Daoy (cell line): ENCODE results near the gene GSTM2. TPM values are rescaled to one million over a fixed set of nuclear protein-coding genes. Genes with fewer than 3 reads are reported as not detected.
"Not testable (repeated sequence)": the region's sequence is repeated elsewhere in the genome, so short reads cannot be mapped to it uniquely, and the experiment has no call there.

Source experiments
- DNase-seq: peaks from one replicate; pipeline ENCODE4 v3.0.0-alpha.2; 2015; ENCODE audit warnings: low read depth
- total RNA-seq: library from RNA; depleted of rRNA; stranded (reverse); fragments of >200 nt; shearing (Covaris generic); gene quantifications from 2 replicates; pipeline ENCODE4 v1.2.3, GENCODE V29; 2014

GSTM2 gene
- total RNA-seq, 1 experiment from 2014 or later, result 1.0 TPM

DNA sequence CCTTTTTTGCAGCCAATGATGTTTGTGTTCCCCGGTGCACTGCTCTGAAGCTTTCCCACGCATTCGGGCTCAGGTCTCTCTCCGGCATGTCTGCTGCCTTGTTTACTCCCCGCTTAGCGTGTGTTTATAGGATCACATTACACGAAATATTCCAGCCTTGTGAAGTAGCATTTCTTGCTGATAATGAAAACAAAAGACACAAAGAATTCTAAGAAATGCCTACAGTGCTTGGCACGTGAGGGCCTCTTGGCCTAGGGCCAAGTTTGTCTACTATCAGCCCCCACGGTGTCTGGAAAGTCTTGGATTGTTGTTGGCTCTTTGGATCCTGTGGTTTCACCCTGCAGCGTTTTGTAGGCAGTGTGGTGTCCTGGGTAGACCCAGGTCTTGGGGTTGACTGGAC is 23.2 kb upstream of the GSTM2 start:
- no peak for DNase-seq

DNA sequence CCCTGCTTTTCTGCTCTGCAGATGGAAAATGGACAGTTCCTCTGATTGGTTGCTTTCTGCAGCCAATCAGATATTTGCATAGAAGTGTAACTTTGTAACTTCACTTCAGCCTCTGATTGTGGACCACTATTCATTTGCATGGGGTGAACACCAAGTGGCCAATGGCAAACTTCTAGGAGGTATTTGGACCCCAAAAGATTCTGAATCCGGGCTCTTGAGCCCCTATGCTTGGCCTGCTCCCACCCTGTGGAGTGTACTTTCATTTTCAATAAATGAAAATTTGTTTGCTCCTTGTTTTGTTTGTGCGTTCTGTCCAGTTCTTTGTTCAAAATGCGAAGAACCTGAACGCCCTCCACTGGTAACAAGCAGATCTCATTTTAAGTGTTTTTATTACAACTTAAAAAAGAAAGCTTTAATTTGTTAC is 18.4 kb upstream of the GSTM2 start:
- no peak for DNase-seq

DNA sequence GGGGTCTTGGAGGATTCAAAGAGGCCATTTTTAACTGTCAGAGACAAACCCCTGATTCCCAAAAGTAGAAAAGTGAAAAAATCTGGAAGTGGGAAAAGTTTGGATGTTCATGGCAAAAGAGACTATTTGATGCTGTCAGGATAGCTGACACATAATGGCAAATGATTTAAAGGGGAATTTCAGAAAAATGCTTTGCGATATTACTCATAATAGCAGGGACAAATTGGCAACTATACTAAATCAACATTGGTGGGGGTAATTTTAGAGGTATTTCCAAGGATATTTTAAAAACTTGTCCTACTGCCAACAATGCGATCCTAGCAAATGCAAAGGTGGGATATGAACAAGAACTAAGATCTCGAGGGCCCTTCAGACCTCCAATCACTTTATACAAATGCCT is 17.2 kb upstream of the GSTM2 start:
- DNase-seq, result no peak

DNA sequence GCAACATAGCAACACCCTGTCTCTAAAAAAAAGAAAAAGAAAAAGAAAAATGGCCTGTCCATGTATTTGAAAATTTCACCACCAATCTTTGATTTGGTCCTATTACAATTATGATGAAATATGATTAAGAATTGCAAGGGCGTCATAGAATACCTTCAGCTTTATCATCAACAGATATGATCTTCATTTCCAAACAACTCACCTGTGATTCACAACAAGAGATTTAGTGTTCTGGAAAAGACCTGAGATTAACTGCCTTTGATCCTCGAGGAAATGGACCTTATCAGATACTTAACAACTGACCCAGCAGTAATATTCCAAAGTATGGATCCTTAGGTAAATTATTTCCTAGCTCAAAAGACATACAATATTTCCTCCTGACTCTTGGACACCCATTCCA is 15.5 kb upstream of the GSTM2 start:
- no peak for DNase-seq

DNA sequence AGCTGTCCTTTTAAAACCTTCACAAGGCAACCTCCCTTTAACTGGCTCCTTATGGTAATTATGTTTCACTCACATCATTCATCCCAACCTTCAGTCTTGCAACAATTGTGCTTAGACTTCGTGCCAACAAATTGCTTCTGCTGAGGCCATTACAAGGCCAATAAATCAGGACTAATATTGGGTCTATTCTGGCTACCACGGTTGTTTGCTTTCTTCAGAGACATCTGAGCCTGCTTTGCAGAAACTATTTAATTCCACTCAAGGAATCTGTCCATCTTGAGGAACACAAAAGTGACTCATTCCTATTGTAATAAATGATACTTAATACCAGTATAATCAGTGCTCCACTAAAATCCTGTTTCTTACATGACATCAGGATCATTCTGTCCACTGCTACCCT is 14.6 kb upstream of the GSTM2 start:
- DNase-seq, result no peak

DNA sequence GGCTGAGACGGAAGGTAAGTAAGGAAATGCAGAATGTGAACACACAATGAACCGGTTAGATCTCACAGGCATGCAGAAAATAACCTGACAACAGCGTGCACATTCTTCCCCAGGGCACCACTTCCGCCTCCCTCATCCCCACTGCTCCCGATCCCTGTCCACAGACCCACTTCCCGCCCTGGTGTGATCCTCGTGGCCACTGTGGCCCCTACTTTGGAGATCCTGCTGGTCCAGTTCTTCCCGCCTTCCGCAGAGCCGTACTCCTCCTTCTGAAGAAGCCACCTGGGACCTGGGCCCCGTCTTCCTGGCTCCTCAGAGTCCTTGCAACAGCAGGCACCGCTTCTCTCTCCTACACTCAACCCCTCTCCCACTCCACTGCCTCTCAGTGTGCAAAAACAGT is 13.3 kb upstream of the GSTM2 start:
- no peak for DNase-seq

DNA sequence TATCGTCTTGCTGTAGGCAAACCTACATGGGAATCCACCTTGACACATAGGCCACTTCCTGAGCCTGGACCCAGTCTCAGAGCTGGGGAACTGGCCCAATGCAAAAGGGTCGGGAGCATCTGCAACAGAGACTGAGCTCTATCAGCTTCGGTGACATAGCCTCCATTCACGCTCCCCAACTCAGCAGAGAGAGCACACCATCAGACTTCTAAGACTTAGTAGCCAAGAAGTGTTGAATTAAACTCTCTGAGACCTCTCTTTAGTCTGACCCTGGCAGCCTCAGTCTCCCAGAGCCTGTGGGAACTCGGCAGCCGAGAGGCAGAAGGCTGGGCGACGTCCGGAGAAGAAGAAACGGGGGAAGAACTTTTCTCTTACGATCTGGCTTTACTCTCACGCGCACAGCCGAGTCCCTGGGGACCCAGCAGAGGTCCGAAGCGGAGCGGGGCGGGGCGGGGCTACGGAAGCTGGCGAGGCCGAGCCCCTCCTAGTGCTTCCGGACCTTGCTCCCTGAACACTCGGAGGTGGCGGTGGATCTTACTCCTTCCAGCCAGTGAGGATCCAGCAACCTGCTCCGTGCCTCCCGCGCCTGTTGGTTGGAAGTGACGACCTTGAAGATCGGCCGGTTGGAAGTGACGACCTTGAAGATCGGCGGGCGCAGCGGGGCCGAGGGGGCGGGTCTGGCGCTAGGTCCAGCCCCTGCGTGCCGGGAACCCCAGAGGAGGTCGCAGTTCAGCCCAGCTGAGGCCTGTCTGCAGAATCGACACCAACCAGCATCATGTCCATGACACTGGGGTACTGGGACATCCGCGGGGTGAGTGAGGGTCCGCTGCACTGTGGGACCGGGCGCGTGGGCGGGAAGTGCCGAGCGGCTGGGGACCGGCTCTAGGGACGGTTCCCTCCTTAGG is 12.0 kb upstream of the GSTM2 start, which contains the start of gene GSTM4:
Gene GSTM4 (plus strand): TSS at position 485 of the 905 bp plus-strand sequence. CDS start 291 bp downstream, at position 776.
- DNase-seq, result peak; percentile 96

DNA sequence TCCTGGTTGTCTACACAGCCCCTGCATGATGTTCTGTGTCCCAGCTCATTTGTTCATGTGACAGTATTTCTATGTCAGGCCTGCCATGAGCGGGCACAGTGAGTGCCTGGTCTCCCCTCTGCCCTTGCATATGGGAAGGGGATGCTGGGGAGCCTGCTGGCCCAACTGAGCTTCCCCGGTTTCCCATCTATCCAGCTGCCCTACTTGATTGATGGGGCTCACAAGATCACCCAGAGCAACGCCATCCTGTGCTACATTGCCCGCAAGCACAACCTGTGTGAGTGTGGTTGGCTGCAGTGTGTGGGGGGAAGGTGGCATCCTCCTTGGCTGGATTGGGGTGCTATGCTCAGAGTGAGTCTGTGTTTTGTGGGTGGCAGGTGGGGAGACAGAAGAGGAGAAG is 10.5 kb upstream of the GSTM2 start:
- no peak for DNase-seq

DNA sequence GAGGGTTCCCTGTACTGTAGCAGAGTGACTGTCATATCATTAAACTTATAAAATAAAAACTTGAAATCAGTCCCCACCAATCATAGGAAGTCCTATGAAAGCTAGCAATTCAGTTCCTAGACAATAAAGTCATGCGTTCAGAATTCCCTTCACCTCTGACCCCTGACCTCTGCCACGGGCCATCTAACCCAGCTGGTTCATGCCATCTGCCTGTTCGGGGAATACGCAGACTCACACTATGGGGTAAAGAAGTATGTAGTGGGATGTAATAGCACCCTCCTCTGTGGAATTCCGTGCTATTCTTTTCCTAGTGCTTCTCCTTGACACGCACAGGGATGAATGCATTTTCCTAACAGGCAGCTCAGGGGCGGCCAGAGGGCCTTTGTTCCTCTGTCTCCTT is 9.9 kb upstream of the GSTM2 start:
- DNase-seq, result no peak

DNA sequence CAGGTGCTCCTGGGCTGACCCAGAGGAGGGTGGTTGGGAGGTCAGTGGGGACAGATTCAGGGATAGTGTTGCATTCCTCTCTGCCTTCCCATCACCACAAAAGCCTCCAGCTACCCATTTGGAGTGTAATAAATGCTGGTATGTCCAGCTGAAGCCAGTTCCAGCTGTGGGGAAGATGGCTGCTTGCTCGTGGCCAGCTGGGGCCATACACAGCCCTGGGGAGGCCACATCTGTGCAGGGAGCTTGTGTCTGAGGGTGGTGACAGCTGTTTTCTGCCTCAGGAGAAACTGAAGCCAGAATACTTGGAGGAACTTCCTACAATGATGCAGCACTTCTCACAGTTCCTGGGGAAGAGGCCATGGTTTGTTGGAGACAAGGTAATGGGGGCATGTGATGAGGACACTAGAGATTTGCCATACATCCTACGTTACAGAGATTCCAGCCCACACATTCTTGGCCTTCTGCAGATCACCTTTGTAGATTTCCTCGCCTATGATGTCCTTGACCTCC is 9.3 kb upstream of the GSTM2 start:
- no peak for DNase-seq

DNA sequence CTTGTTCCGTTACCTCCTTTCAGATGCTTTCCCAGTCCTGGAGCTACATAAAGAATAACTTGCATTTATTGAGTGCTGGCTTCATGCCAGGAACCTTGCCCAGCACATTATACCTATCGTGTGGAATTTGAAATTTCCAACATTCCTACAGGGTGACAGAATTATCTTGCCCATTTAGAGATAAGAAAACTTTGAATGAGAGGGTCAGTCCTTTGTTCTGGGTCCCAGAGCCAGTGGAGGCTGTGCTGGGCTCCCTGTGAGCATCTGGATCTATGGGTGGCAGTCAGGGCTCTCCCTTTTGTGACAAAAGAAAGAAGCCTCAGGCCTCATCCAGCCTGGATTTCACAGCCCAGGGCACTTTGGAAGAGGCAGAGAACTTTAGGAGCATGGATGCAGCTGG is 8.7 kb upstream of the GSTM2 start:
- peak; percentile 34 for DNase-seq

DNA sequence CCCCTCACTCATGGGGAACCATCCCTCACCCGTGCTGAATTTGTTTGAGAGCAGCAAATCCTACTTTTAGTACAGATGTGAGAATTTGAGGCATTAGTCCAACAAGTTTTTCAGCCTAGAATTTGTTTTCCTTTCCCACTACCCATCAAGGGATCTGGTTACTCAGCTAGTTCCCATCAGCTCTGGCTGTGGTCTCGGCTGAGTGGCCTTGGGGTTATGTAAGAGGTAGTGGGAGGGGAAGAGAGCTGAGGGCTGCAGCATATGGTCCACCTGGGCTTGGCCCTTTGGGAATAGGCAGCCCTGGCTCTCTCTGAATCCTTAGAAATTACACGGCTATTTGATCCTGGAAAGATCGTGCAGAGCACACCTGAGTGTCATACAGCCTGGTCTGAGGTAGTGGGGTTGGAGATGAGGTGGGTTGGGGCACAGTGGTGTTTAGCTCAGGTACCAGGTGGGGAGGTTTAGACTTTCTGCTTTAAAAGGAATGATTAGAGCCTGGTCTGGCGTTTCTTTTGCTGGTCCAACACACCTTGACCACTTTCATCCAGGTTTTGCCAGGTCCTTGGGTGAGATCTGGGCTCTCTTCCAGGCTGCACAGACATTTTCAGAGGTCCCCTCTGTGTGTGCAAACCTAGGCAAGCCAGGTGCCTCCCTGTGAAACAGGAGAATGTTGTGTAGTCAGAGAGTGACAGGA is 7.7 kb upstream of the GSTM2 start:
- DNase-seq, result no peak

DNA sequence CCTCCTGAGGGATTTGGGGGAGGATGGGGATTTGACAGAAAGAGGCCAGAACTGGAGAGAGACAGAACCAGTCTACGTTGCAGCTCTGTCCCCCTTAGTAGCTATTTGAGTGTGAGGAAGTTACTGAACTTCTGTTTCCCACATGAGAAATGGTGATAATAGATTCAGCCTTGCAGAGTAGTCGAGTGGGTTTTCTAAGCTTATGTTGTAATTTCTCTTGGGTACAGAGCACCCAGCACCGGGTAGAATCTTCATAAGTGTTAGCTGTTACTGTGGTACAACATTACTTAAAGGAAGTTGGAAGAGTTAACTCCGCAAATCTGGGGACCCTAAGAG is 7.2 kb upstream of the GSTM2 start:
- DNase-seq, result not testable (repeated sequence)

DNA sequence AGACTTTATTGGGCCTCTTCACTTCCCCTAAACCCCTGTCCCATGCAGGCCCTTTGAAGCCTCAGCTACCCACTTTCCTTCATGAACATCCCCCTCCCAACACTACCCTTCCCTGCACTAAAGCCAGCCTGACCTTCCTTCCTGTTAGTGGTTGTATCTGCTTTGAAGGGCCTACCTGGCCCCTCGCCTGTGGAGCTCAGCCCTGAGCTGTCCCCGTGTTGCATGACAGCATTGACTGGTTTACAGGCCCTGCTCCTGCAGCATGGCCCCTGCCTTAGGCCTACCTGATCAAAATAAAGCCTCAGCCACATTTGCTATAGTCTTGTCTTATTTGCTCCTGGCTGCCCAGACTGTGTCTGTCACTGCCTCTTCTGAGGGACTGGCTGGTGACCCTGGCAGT is 6.5 kb upstream of the GSTM2 start:
- DNase-seq, result no peak

DNA sequence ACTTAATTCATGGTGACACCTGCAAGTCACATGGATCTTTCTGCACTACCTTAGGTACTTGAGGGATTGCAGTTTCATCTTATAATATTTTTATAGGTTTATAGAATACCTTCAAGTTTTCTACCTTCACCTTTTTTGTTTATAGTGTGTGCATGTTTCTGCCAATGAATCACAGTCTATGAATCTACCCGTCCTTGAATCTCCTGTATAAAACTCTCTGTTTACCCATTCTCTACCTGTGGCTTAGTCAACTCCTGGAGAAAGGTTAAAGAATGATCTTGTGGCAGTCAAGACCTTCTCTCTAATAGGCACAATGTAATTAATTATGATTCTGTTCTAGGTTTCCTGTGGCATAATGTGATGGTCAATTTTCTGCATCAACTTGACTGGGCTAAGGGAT is 3.2 kb upstream of the GSTM2 start:
- DNase-seq, result no peak

DNA sequence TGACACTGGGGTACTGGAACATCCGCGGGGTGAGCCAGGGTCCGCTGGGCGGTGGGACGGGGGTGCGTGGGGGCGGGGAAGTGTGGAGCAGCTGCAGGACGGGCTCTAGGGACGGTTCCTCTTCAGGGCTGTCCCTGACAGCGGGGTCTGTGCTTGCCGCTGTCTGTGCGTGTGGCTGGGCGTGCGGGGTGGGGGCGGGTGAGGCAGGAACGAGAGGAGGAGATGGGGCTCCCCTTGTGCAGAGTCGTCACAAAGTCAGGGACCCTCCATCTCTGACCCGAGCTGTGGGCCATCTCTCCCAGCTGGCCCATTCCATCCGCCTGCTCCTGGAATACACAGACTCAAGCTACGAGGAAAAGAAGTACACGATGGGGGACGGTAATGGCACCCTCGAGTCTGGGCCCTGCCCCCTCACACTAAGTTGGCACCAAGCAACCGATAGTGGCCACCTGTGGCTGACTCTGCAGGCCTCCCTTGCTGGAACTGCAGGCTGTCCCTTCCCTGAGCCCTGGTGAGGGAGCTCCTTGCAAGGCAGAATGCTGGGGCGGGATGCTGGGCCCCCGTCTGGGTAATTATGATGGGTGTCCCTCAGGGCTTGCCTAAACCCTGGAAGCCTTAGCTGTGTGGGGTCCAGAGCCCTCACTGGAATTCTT is 392 bp downstream of the GSTM2 start:
- DNase-seq, result no peak

DNA sequence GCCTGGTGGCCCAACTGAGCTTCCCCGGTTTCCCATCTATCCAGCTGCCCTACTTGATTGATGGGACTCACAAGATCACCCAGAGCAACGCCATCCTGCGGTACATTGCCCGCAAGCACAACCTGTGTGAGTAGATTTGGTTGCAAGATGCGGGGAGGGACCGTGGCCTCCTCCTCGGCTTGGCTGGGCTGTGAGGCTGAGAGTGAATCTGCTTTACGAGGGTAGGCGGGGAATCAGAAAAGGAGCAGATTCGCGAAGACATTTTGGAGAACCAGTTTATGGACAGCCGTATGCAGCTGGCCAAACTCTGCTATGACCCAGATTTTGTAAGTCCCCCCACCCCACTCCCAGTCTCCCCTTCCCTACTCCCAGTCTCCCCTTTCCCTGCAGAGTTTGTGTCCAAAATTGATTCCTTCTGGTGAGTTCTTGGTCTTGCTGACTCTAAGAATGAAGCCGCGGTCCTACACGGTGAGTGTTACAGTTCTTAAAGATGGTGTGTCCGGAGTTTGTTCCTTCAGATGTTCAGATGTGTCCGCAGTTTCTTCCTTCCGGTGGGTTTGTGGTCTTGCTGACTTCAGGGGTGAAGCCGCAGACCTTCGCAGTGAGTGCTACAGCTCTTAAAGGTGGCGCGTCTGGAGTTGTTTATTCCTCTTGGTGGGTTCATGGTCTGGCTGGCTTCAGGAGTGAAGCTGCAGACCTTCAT is 1.5 kb downstream of the GSTM2 start:
- DNase-seq, result no peak

DNA sequence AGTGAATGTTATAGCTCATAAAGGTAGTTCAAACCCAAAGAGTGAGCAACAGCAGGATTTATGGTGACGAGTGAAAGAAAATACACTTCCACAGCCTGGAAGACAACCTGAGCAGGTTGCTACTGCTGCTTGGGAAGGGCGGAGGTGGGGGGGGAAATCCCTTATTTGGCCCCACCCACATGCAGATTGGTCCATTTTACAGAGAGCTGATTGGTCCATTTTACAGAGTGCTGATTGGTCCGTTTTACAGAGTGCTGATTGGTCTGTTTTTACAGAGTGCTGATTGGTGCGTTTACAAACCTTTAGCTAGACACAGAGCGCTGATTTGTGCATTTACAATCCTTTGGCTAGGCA is 2.1 kb downstream of the GSTM2 start:
- DNase-seq, result not testable (repeated sequence)

DNA sequence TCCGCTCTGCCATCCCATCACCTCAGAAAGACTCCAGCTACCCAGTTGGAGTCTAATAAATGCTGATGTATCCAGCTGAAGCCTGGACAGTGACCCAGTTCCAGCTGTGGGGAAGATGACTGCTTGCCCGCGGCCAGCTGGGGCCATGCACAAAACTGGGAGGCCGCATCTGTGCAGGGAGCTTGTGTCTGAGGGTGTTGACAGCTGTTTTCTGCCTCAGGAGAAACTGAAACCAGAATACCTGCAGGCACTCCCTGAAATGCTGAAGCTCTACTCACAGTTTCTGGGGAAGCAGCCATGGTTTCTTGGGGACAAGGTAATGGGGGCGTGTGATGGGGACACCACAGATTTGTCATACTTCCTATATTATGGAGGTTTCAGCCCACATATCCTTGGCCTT is 3.2 kb downstream of the GSTM2 start:
- no peak for DNase-seq

DNA sequence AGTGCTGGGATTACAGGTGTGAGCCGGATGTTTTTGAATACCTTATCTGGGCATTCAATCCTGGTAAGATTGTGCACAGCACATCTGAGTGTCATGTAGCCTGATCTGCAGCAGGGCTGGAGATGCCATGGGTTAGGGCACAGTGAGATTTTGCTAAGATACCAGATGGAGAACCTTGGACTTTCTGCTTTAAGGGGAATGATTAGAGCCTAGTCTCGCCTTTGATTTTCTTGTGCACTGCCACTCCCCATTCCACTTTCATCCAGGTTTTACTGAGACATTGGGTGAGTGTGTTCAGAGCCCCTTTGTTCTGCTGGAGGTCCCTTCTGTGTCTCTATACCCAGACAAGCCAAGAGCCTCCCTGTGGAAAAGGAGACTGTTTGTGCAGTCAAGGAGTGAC is 6.0 kb downstream of the GSTM2 start:
- not testable (repeated sequence) for DNase-seq

DNA sequence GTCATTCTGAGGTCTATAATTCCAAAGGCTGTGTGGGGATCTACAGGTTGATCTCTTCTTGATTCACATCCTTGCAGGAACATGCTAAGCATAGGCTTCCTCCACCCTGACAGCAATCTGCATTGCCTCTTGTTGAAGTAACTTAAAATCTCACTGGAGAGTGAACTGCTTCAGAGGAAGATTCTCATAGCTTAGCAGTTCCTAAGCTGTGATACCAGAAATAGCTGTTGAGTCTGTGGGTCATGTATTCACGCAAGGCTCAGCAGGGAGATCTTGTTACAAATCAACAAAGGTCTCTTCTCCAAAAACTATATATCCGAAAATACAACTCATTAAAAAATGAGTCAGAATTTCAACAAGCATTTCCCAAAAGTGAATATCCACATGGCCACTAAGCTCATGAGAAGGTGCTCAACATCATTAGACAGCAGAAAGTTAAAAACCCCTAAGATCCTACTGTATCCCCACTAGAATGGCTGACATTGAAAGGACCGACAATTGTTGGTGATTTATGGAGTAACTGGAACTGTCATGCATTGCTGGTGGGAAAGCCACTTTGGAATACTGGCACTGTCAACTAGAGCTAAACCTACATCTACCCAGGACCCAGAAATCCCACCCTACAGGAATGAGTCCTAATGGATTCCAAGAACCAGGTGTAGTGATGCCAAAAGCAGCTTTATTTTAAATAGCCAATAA is 9.0 kb downstream of the GSTM2 start:
- not testable (repeated sequence) for DNase-seq
